ENCODE results near the gene DHRS1. TPM values are rescaled to one million over a fixed set of nuclear protein-coding genes. Genes with fewer than 3 reads are reported as not detected.
A peak's percentile ranks its signal among the peaks of the same experiment; 100 is the strongest.

The DHRS1 gene
- total RNA-seq, 1 experiment from 2014 or later = 34.7 TPM

DNA sequence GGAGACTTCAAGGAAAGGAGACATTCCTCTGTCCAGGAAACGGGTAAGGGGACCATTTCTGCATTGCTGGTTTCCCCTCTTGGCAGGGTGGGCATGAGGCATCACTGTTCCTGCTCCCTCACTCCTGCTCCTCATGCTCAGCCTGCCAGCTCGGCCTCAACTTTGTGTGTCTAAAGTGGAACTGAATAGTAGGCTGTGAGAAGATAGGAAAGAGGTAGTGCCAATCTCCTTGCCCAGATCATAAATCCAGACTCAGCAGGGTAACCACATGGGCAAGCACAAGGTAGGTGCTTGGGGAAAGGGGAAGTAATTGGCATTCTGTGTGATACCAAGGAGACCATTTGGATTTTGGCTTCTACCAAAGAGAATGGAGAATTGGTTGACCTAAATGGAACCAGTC, 14.3 kb upstream of the DHRS1 start:
- ChIA-PET POLR2A (no interaction called here), CTCF (interaction anchor here (0.8 kb wide), 1 partner anchor 19 kb away, joined by 3 read pairs; no protein-coding TSS in a partner anchor), RAD21 (ENCODE audit: low non-redundant PET in 1 of 2, low total read pairs in 2 of 2, uncharacterized antibody in 2 of 2, unreplicated experiment in 2 of 2) (interaction anchor here in 1 of 2 experiments (1.1 kb wide), 1 partner anchor 20 kb away, joined by 3 read pairs; no protein-coding TSS in a partner anchor)
- H2AFZ ChIP-seq (ENCODE audit: low read depth, low read length, poor library complexity, severe bottlenecking) = no peak overlapping the region
- H4K20me1 ChIP-seq (ENCODE audit: insufficient read depth) = no peaks in the 10 kb centered on the region
- intact Hi-C loops (cut with micrococcal nuclease) = no loop called here
- H3K79me2 ChIP-seq (ENCODE audit: insufficient read depth, low read length) = no peaks in the 10 kb centered on the region
- no peaks in the 10 kb centered on the region for H3K9me2 ChIP-seq (ENCODE audit: insufficient read depth)
- peaks cover 11 to 24% of the 10 kb centered on the region in 2 experiments for H3K4me1 ChIP-seq (ENCODE audit: control insufficient read depth in 1 of 2, insufficient read depth in 2 of 2, low read length in 2 of 2)
- no peak for ATAC-seq
- TF ChIP-seq TCF7L2 (IDR thresholded peaks at IDR 0.05; ENCODE audit: borderline replicate concordance, extremely low read depth, insufficient read depth, insufficient read length) (no peak), FOSL1 (IDR thresholded peaks at IDR 0.05; ENCODE audit: low read depth) (no peak), EZH2phosphoT487 (IDR thresholded peaks at IDR 0.05; ENCODE audit: borderline replicate concordance) (no peak), POLR2A (IDR thresholded peaks at IDR 0.05; ENCODE audit: borderline replicate concordance, extremely low read depth, insufficient read depth, insufficient read length) (no peak)
- H3K9me3 ChIP-seq (ENCODE audit: control insufficient read depth in 1 of 2, insufficient read depth in 1 of 2, low read depth in 1 of 2, low read length in 2 of 2) = no peaks in the 10 kb centered on the region
- no TSS peak for BruUV-seq (replicated peaks)
- H3K9ac ChIP-seq (ENCODE audit: low read length) = no peak overlapping the region
- no peak overlapping the region for H3K27ac ChIP-seq (ENCODE audit: low read depth, low read length)
- no peak overlapping the region for H3K4me2 ChIP-seq (ENCODE audit: low read length)
- H3K27me3 ChIP-seq (ENCODE audit: insufficient read depth, low read length) = no peaks in the 10 kb centered on the region
- no peak overlapping the region for H3K4me3 ChIP-seq (replicated peaks in 1 of 2; ENCODE audit: low read depth in 1 of 2, low read length in 2 of 2)
- H3K36me3 ChIP-seq (ENCODE audit: control insufficient read depth in 1 of 2, insufficient read depth in 2 of 2, low read length in 2 of 2) = peaks cover 0 to 1% of the 10 kb centered on the region in 2 experiments; a peak in 2 of 4 replicates
- DNase-seq (ENCODE audit: low read depth, low spot score) = no peak

- Histone ChIP-seq H3K27ac (ENCODE audit: low read depth, low read length) (no peak overlapping the region), H3K27me3 (ENCODE audit: insufficient read depth, low read length) (no peaks in the 10 kb centered on the region), H3K36me3 (ENCODE audit: control insufficient read depth in 1 of 2, insufficient read depth in 2 of 2, low read length in 2 of 2) (peaks cover 4 to 5% of the 10 kb centered on the region in 2 experiments; a peak in 2 of 4 replicates), H3K9me2 (ENCODE audit: insufficient read depth) (no peaks in the 10 kb centered on the region), H3K9me3 (ENCODE audit: control insufficient read depth in 1 of 2, insufficient read depth in 1 of 2, low read depth in 1 of 2, low read length in 2 of 2) (no peaks in the 10 kb centered on the region), H3K9ac (ENCODE audit: low read length) (no peak overlapping the region), H3K4me2 (ENCODE audit: low read length) (no peak overlapping the region), H3K79me2 (ENCODE audit: insufficient read depth, low read length) (no peaks in the 10 kb centered on the region), H3K4me1 (ENCODE audit: control insufficient read depth in 1 of 2, insufficient read depth in 2 of 2, low read length in 2 of 2) (peaks cover 13 to 28% of the 10 kb centered on the region in 2 experiments), H2AFZ (ENCODE audit: low read depth, low read length, poor library complexity, severe bottlenecking) (no peak overlapping the region), H4K20me1 (ENCODE audit: insufficient read depth) (no peaks in the 10 kb centered on the region), H3K4me3 (replicated peaks in 1 of 2; ENCODE audit: low read depth in 1 of 2, low read length in 2 of 2) (no peak overlapping the region)
- RAD21 ChIA-PET (ENCODE audit: low non-redundant PET in 1 of 2, low total read pairs in 2 of 2, uncharacterized antibody in 2 of 2, unreplicated experiment in 2 of 2) = interaction anchor here in 1 of 2 experiments (1.1 kb wide), 1 partner anchor 21 kb away, joined by 3 read pairs; no protein-coding TSS in a partner anchor
- intact Hi-C loops (cut with micrococcal nuclease) = no loop called here
- TSS peak; percentile 3 for BruUV-seq (replicated peaks)
- DNase-seq (ENCODE audit: low read depth, low spot score) (no peak), ATAC-seq (no peak)
- TF ChIP-seq TCF7L2 (IDR thresholded peaks at IDR 0.05; ENCODE audit: borderline replicate concordance, extremely low read depth, insufficient read depth, insufficient read length) (no peak), ZNF274 (IDR thresholded peaks at IDR 0.05; ENCODE audit: low read depth, low read length) (no peak)
- CTCF ChIA-PET = interaction anchor here (1.6 kb wide), 1 partner anchor 119 kb away, joined by 3 read pairs; no protein-coding TSS in a partner anchor
- POLR2A ChIA-PET = no interaction called here
Observed at GRCh38 chr14:24312736-24313507, 13.3 kb upstream of the DHRS1 start.

All from HCT116 (cell line).